H1 (cell line): Measurements from ENCODE around the gene FCAMR. TPM values are rescaled to one million over a fixed set of nuclear protein-coding genes. Genes with fewer than 3 reads are reported as not detected.

Experiments used
- CTCF ChIA-PET: fragments of 300-600 bp; sonication (Branson Sonifier 250); formaldehyde crosslinking; loops from one replicate; lab custom pipeline; 2021; ENCODE audit not compliant: partially characterized antibody; lab: Charles Lee
- POLR2A ChIA-PET: fragments of 300-600 bp; sonication (Branson Sonifier 250); formaldehyde crosslinking; loops from one replicate; lab custom pipeline; 2021; ENCODE audit warnings: inconsistent platforms; ENCODE audit not compliant: partially characterized antibody; lab: Charles Lee
- DNase-seq, 2 experiments: peaks; one replicate each; pipeline versions ENCODE4 v3.0.0 to v3.0.0-alpha.2; 2010 to 2022; ENCODE audit warnings: low spot score in 2 of 2, low read depth in 1 of 2, mixed read lengths in 1 of 2
- FAIRE-seq: peaks from 2 replicates; lab custom pipeline; 2011; peaks lifted over from hg19 to GRCh38; lab: Jason Lieb, UNC
- H2AFZ ChIP-seq: 2 replicates; pipeline ENCODE4 v1.8.1; 2012; ENCODE audit warnings: low read length, inconsistent platforms
- H2AK5ac ChIP-seq: 2 replicates; pipeline ENCODE4 v1.6.1; 2013; ENCODE audit warnings: low read depth, low read length
- H2BK120ac ChIP-seq: replicated peaks from 2 replicates; pipeline ENCODE3; 2013; ENCODE audit warnings: low read depth, low read length, inconsistent platforms
- H2BK12ac ChIP-seq: 2 replicates; pipeline ENCODE4 v1.6.1; 2013; ENCODE audit warnings: low read depth, low read length
- H2BK15ac ChIP-seq: 2 replicates; pipeline ENCODE4 v1.6.1; 2013; ENCODE audit warnings: low read length
- H2BK20ac ChIP-seq: 2 replicates; pipeline ENCODE4 v1.6.1; 2013; ENCODE audit warnings: low read length
- H2BK5ac ChIP-seq: 2 replicates; pipeline ENCODE4 v1.6.1; 2013; ENCODE audit warnings: low read depth, low read length
- H3K14ac ChIP-seq: 2 replicates; pipeline ENCODE4 v1.6.1; 2013; ENCODE audit warnings: inconsistent platforms; ENCODE audit not compliant: insufficient read length
- H3K18ac ChIP-seq: 2 replicates; pipeline ENCODE4 v1.6.1; 2013; ENCODE audit warnings: low read length; ENCODE audit errors: extremely low read depth
- H3K23ac ChIP-seq: 2 replicates; pipeline ENCODE4 v1.6.1; 2013; ENCODE audit warnings: inconsistent platforms; ENCODE audit not compliant: insufficient read length
- H3K23me2 ChIP-seq: 2 replicates; pipeline ENCODE4 v1.6.1; 2013; ENCODE audit warnings: low read depth, low read length
- H3K27ac ChIP-seq: 2 replicates; pipeline ENCODE4 v1.6.1; 2011; ENCODE audit warnings: low read depth, low read length, inconsistent platforms
- H3K27me3 ChIP-seq, 4 experiments: replicated peaks in 1 of 4; 1 replicate in 1 of 4; 2 replicates in 3 of 4; pipeline versions ENCODE4 v1.6.1 to v1.8.1; 2011 to 2013; ENCODE audit warnings: low read length in 3 of 4, mild to moderate bottlenecking in 3 of 4, inconsistent platforms in 2 of 4, mixed read lengths in 2 of 4, moderate library complexity in 1 of 4; ENCODE audit not compliant: control insufficient read depth in 3 of 4, insufficient read depth in 3 of 4; ENCODE audit errors: extremely low read depth in 1 of 4
- H3K36me3 ChIP-seq, 4 experiments: 2 replicates each; pipeline versions ENCODE4 v1.6.1 to v1.8.1; 2011 to 2013; ENCODE audit warnings: mild to moderate bottlenecking in 4 of 4, low read length in 3 of 4, moderate library complexity in 2 of 4, control low read depth in 1 of 4, inconsistent platforms in 1 of 4; ENCODE audit not compliant: insufficient read depth in 4 of 4, control insufficient read depth in 2 of 4
- H3K4ac ChIP-seq: replicated peaks from 2 replicates; pipeline ENCODE3; 2013; ENCODE audit warnings: low read length, low read depth, mixed read lengths, inconsistent platforms; ENCODE audit not compliant: insufficient read length
- H3K4me1 ChIP-seq, 4 experiments: replicated peaks in 1 of 4; 1 replicate in 1 of 4; 2 replicates in 3 of 4; pipeline versions ENCODE4 v1.6.1 to v1.8.1; 2011 to 2013; ENCODE audit warnings: low read length in 3 of 4, inconsistent platforms in 2 of 4, mixed read lengths in 1 of 4; ENCODE audit not compliant: insufficient read depth in 4 of 4, control insufficient read depth in 3 of 4
- H3K4me2 ChIP-seq, 2 experiments: 2 replicates each; pipeline versions ENCODE4 v1.6.1 to v1.8.1; 2011 to 2013; ENCODE audit warnings: low read depth in 2 of 2, low read length in 2 of 2, control low read depth in 1 of 2, inconsistent platforms in 1 of 2, mild to moderate bottlenecking in 1 of 2; ENCODE audit not compliant: insufficient read depth in 1 of 2
- H3K4me3 ChIP-seq, 4 experiments: fragments of 200-600, 300-600 bp in 1 of 4; sonication (generic), shearing (Covaris generic), sonication (Bioruptor Twin) in 1 of 4; 2 replicates each; pipeline versions ENCODE4 v1.5.1 to v1.8.1; 2011 to 2016; ENCODE audit warnings: low read length in 4 of 4, low read depth in 3 of 4, control low read depth in 2 of 4, inconsistent platforms in 2 of 4, mild to moderate bottlenecking in 2 of 4, mixed read lengths in 1 of 4, moderate library complexity in 1 of 4; ENCODE audit not compliant: insufficient read depth in 2 of 4; ENCODE audit errors: extremely low read depth in 1 of 4
- H3K56ac ChIP-seq: replicated peaks from 2 replicates; pipeline ENCODE3; 2013; ENCODE audit warnings: low read depth, mild to moderate bottlenecking, mixed read lengths, low read length, inconsistent platforms; ENCODE audit not compliant: insufficient read length
- H3K79me1 ChIP-seq: 2 replicates; pipeline ENCODE4 v1.6.1; 2013; ENCODE audit warnings: low read depth, low read length, control low read depth
- H3K79me2 ChIP-seq, 2 experiments: 2 replicates each; pipeline versions ENCODE4 v1.6.1 to v1.8.1; 2012 to 2013; ENCODE audit warnings: low read length in 2 of 2, mild to moderate bottlenecking in 2 of 2, inconsistent platforms in 1 of 2; ENCODE audit not compliant: insufficient read depth in 2 of 2, control insufficient read depth in 1 of 2
- H3K9ac ChIP-seq, 4 experiments: replicated peaks in 1 of 4; 1 replicate in 1 of 4; 2 replicates in 3 of 4; pipeline versions ENCODE4 v1.6.1 to v1.8.1; 2011 to 2013; ENCODE audit warnings: low read depth in 3 of 4, low read length in 3 of 4, control low read depth in 2 of 4, mild to moderate bottlenecking in 2 of 4, moderate library complexity in 2 of 4, inconsistent platforms in 1 of 4; ENCODE audit errors: extremely low read depth in 1 of 4
- H3K9me3 ChIP-seq, 2 experiments: 2 replicates each; pipeline versions ENCODE4 v1.6.1 to v1.8.1; 2012 to 2013; ENCODE audit warnings: mild to moderate bottlenecking in 2 of 2, moderate library complexity in 2 of 2, control low read depth in 1 of 2, inconsistent platforms in 1 of 2, low read depth in 1 of 2, low read length in 1 of 2, mixed read lengths in 1 of 2; ENCODE audit not compliant: insufficient read depth in 2 of 2
- H4K20me1 ChIP-seq, 2 experiments: replicated peaks in 1 of 2; 2 replicates each; pipeline versions ENCODE3 to v1.8.1; 2011 to 2013; ENCODE audit warnings: inconsistent platforms in 2 of 2, low read length in 2 of 2, mild to moderate bottlenecking in 1 of 2; ENCODE audit not compliant: insufficient read depth in 2 of 2, control insufficient read depth in 1 of 2
- H4K5ac ChIP-seq: 2 replicates; pipeline ENCODE4 v1.6.1; 2013; ENCODE audit warnings: low read length, low read depth, mixed read lengths, inconsistent platforms; ENCODE audit not compliant: insufficient read length
- H4K8ac ChIP-seq: 2 replicates; pipeline ENCODE4 v1.8.0; 2013; ENCODE audit warnings: mild to moderate bottlenecking, moderate library complexity, low read length, inconsistent platforms; ENCODE audit not compliant: insufficient read depth; ENCODE audit errors: extremely low read depth
- H4K91ac ChIP-seq: replicated peaks from 2 replicates; pipeline ENCODE3; 2013; ENCODE audit warnings: low read length, mixed read lengths, inconsistent platforms; ENCODE audit not compliant: insufficient read length
- GTF2F1 ChIP-seq: IDR thresholded peaks from 2 replicates; pipeline ENCODE4 v1.6.1; 2012; ENCODE audit warnings: low read depth, low read length, improper control_type of control experiment, borderline replicate concordance
- SP1 ChIP-seq: IDR thresholded peaks from 2 replicates; pipeline ENCODE4 v1.6.1; 2011; ENCODE audit warnings: low read depth, low read length
- TAF1 ChIP-seq: IDR thresholded peaks from 2 replicates; pipeline ENCODE4 v1.6.1; 2011; ENCODE audit warnings: mild to moderate bottlenecking, low read depth, low read length
- WGBS, 2 experiments: shearing (Covaris generic) in 1 of 2; methylation state at CpG; one replicate each; pipeline versions ENCODE4 v1.1.6 to v1.1.7; 2013 to 2015; ENCODE audit warnings: low lambda C conversion rate in 2 of 2, mixed read lengths in 2 of 2, inconsistent platforms in 1 of 2, low coverage in 1 of 2, missing lambda C conversion rate in 1 of 2; ENCODE audit not compliant: insufficient replicate concordance in 2 of 2, insufficient coverage in 1 of 2, insufficient read length in 1 of 2; ENCODE audit errors: extremely low coverage in 1 of 2, missing lambda C conversion rate in 1 of 2; 5-methylcytosine and 5-hydroxymethylcytosine counted together
- polyA plus RNA-seq, 7 experiments: library from polyadenylated mRNA; depleted of rRNA in 3 of 7; stranded (reverse) in 5 of 7; unstranded in 2 of 7; fragments of >200 nt in 5 of 7; fragments of 200-250 nt in 2 of 7; gene quantifications; 1 replicate in 5 of 7; 2 replicates in 1 of 7; 4 replicates in 1 of 7; pipeline versions ENCODE4 v1.2.1 to v1.2.3, GENCODE V29; 2011 to 2013; ENCODE audit warnings: missing spikeins in 2 of 7, mixed read lengths in 2 of 7
- total RNA-seq: library from RNA; stranded (reverse); fragmentation: NEBNext Ultra II Directional; extraction: Animal tissue kit (Norgen Biotek cat#: 25700); gene quantifications from 2 replicates; pipeline ENCODE4 v1.2.1, GENCODE V29; 2021

The FCAMR gene
- total and polyA plus RNA-seq, 2 of the 8 experiments (the other 6 are each of a cell fraction or from before 2014, with no cell fraction given), result not detected

DNA sequence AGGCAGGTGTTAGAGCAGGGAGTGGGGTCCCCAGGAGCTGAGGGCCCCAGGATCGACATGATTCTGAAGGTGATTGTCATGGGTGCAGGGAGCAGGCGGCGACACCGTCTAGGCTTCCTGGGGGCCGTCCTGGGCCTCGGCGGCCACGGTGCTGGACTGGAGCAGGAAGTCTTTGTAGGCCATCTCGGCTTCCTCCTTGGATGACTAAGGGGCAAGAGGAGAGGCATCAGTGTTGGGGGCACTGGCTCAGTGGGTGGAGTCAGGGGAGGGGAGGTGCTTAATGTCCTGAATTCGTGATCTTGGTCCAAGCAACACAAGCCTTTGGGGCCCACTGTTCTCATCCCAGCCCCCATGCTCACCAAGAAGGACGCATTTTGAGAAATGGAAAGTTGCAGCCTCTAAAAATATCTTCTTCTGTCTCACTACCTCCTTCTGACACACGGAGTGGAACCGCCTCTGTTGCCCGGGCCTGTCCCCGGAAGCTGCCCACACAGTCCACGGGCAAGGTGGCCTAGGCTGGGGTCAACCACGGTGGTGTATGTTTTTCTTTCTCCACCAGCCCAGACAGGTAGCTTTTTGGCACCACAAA, 40.0 kb downstream of the FCAMR start:
- Histone ChIP-seq H2AK5ac (no peak overlapping the region), H3K18ac (no peak overlapping the region), H2AFZ (no peak overlapping the region; the same call in 1 of the 2 replicates), H3K4me2 (no peak overlapping the region), H3K36me3 (no peaks in the 10 kb centered on the region)
- 95% methylated on average over 17 of the region's 17 CpGs; no CpG with 5 or more reads in 1 of the 2 experiments for WGBS, 2 experiments
- no peak for TF ChIP-seq TAF1
- no peak for TF ChIP-seq SP1
- TF ChIP-seq GTF2F1, result no peak
- TF ChIP-seq, all 59 proteins: peak for 0
- no peak overlapping the region for H2BK15ac ChIP-seq
- no peak for DNase-seq
- no peak overlapping the region for H2BK120ac ChIP-seq
- H2BK20ac ChIP-seq, result no peak overlapping the region; the same call in 1 of the 2 replicates
- no peaks in the 10 kb centered on the region for H4K20me1 ChIP-seq
- no peak overlapping the region for H2BK5ac ChIP-seq
- no peak for FAIRE-seq
- POLR2A ChIA-PET, result no interaction called here
- H3K79me1 ChIP-seq, result no peaks in the 10 kb centered on the region
- no peak overlapping the region for H3K9ac ChIP-seq
- no peak overlapping the region for H3K4me3 ChIP-seq
- H3K27ac ChIP-seq, result no peak overlapping the region
- no peaks in the 10 kb centered on the region for H3K79me2 ChIP-seq
- peak overlapping the region; percentile 31; the same call in 1 of the 2 replicates for H4K8ac ChIP-seq
- H3K9me3 ChIP-seq, result no peaks in the 10 kb centered on the region
- no peak overlapping the region for H2BK12ac ChIP-seq
- H3K14ac ChIP-seq, result no peak overlapping the region
- H3K4me1 ChIP-seq, result no peaks in the 10 kb centered on the region
- H3K4ac ChIP-seq, result no peak overlapping the region
- H4K91ac ChIP-seq, result no peak overlapping the region
- CTCF ChIA-PET, result interaction anchor here (0.7 to 13.8 kb wide), 13 partner anchors 13 to 267 kb away, joined by 3 to 226 read pairs (median 5); partner anchors contain the start of genes FCMR, IL20 and PIGR
- no peaks in the 10 kb centered on the region for H3K23me2 ChIP-seq
- no peak overlapping the region for H3K56ac ChIP-seq
- no peak overlapping the region for H4K5ac ChIP-seq
- H3K23ac ChIP-seq, result no peak overlapping the region
- no peaks in the 10 kb centered on the region for H3K27me3 ChIP-seq
